Osteoblast (primary cell): ENCODE data around the gene SLC39A12. TPM values are rescaled to one million over a fixed set of nuclear protein-coding genes. Genes with fewer than 3 reads are reported as not detected.
A peak's percentile ranks its signal among the peaks of the same experiment; 100 is the strongest.

ENCODE experiments used
- DNase-seq: peaks from one replicate; pipeline ENCODE4 v3.0.0; 2011; ENCODE audit warnings: low spot score, mixed read lengths; ENCODE audit not compliant: insufficient read length; ENCODE audit errors: missing footprints
- H2AFZ ChIP-seq: 2 replicates; pipeline ENCODE4 v1.6.0; 2011; ENCODE audit warnings: mild to moderate bottlenecking, low read length
- H3K27ac ChIP-seq: 2 replicates; pipeline ENCODE4 v1.5.1; 2011; ENCODE audit warnings: mild to moderate bottlenecking, low read depth, low read length, moderate library complexity
- H3K27me3 ChIP-seq: 2 replicates; pipeline ENCODE4 v1.6.0; 2012; ENCODE audit warnings: mild to moderate bottlenecking, control low read depth, inconsistent platforms, low read length, moderate library complexity; ENCODE audit not compliant: insufficient read depth
- H3K36me3 ChIP-seq: 2 replicates; pipeline ENCODE4 v1.5.1; 2011; ENCODE audit warnings: mild to moderate bottlenecking, low read length, control low read depth, moderate library complexity; ENCODE audit not compliant: insufficient read depth
- H3K4me1 ChIP-seq: 2 replicates; pipeline ENCODE4 v1.5.1; 2011; ENCODE audit warnings: mild to moderate bottlenecking, low read length, control low read depth, moderate library complexity; ENCODE audit not compliant: insufficient read depth
- H3K4me2 ChIP-seq: 2 replicates; pipeline ENCODE4 v1.6.0; 2011; ENCODE audit warnings: mild to moderate bottlenecking, low read length; ENCODE audit not compliant: insufficient read depth
- H3K4me3 ChIP-seq: fragments of 200-600 bp; sonication (generic); 3 replicates; pipeline ENCODE4 v1.5.1; 2012; ENCODE audit warnings: mild to moderate bottlenecking, low read length, inconsistent platforms; ENCODE audit not compliant: insufficient read depth
- H3K79me2 ChIP-seq: 2 replicates; pipeline ENCODE4 v1.6.0; 2012; ENCODE audit warnings: mild to moderate bottlenecking, low read length, control low read depth, inconsistent platforms; ENCODE audit not compliant: insufficient read depth
- H3K9me3 ChIP-seq: 2 replicates; pipeline ENCODE4 v1.5.1; 2011; ENCODE audit warnings: low read depth, low read length, control low read depth
- H4K20me1 ChIP-seq: 2 replicates; pipeline ENCODE4 v1.6.0; 2012; ENCODE audit warnings: mild to moderate bottlenecking, low read length, control low read depth; ENCODE audit not compliant: insufficient read depth
- total RNA-seq: library from RNA; depleted of rRNA; stranded (reverse); fragments of >200 nt; gene quantifications from 2 replicates; pipeline ENCODE4 v1.2.3, GENCODE V29; 2012
- TF ChIP-seq, protein P1 (sequence below): IDR thresholded peaks from 2 replicates; pipeline ENCODE4 v1.5.1; 2011; ENCODE audit warnings: mild to moderate bottlenecking, low read depth, low read length, moderate library complexity; ENCODE audit errors: extremely low read depth

SLC39A12 gene
- total RNA-seq, 1 donor, result not detected

DNA sequence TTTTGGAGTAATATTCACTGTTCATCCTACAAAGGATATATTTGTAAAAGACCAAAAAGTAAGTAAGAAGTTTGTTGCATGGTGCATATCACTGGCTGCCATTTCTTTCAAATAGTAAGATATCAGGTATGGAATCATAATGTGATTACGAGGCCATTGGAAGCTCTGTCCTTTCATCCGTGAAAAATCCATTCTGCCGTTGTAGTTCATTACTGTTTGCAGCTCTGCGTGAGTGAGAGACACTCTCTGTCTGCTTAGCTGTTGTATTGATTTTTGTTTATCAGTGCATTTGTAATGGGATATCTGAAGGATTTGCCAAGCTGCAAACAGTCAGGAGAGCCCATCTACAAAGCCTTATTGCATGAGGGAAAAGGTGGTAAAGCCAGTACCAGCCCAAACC lies 44.1 kb upstream of the SLC39A12 start:
- no peaks in the 10 kb centered on the region for H3K36me3 ChIP-seq
- no peaks in the 10 kb centered on the region for H3K4me1 ChIP-seq
- H3K27ac ChIP-seq, result no peak overlapping the region
- no peaks in the 10 kb centered on the region for H3K9me3 ChIP-seq
- H4K20me1 ChIP-seq, result no peaks in the 10 kb centered on the region
- H3K79me2 ChIP-seq, result no peaks in the 10 kb centered on the region
- H2AFZ ChIP-seq, result no peak overlapping the region
- TF ChIP-seq, protein P1, sequence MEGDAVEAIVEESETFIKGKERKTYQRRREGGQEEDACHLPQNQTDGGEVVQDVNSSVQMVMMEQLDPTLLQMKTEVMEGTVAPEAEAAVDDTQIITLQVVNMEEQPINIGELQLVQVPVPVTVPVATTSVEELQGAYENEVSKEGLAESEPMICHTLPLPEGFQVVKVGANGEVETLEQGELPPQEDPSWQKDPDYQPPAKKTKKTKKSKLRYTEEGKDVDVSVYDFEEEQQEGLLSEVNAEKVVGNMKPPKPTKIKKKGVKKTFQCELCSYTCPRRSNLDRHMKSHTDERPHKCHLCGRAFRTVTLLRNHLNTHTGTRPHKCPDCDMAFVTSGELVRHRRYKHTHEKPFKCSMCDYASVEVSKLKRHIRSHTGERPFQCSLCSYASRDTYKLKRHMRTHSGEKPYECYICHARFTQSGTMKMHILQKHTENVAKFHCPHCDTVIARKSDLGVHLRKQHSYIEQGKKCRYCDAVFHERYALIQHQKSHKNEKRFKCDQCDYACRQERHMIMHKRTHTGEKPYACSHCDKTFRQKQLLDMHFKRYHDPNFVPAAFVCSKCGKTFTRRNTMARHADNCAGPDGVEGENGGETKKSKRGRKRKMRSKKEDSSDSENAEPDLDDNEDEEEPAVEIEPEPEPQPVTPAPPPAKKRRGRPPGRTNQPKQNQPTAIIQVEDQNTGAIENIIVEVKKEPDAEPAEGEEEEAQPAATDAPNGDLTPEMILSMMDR, result no peak
- peaks cover 7% of the 10 kb centered on the region for H3K27me3 ChIP-seq
- no peak overlapping the region for H3K4me3 ChIP-seq
- DNase-seq, result no peak
- H3K4me2 ChIP-seq, result no peak overlapping the region

DNA sequence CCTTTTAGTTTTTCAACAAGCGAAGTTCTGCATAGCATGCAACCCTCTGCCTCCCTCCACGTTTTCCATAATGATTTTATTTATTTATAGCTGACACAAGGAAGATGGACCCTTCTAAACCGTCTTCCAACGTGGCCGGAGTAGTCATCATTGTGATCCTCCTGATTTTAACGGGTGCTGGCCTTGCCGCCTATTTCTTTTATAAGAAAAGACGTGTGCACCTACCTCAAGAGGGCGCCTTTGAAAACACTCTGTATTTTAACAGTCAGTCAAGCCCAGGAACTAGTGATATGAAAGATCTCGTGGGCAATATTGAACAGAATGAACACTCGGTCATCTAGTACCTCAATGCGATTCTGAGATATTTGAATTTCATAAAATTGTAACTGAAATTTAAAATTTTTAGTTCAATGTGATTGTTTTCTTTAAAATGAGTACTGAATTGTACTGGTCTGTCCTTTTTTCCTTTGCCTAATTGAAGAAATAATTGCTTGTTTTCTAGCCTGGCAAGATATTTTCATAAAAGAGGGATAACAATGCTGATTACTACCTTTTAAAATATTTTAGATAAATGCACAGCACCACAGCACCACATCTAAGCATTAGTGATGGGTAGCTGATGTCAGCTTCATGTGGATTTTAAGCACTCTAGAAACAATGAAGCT lies 41.5 kb upstream of the SLC39A12 start:
- DNase-seq, result peak; percentile 59
- Histone ChIP-seq H3K4me1 (no peaks in the 10 kb centered on the region), H3K27ac (no peak overlapping the region), H4K20me1 (no peaks in the 10 kb centered on the region), H3K79me2 (no peaks in the 10 kb centered on the region), H2AFZ (no peak overlapping the region), H3K27me3 (peaks cover 7% of the 10 kb centered on the region), H3K4me2 (peak overlapping the region; percentile 31), H3K36me3 (no peaks in the 10 kb centered on the region), H3K9me3 (no peaks in the 10 kb centered on the region), H3K4me3 (no peak overlapping the region)
- TF ChIP-seq, protein P1, result peak; percentile 82

DNA sequence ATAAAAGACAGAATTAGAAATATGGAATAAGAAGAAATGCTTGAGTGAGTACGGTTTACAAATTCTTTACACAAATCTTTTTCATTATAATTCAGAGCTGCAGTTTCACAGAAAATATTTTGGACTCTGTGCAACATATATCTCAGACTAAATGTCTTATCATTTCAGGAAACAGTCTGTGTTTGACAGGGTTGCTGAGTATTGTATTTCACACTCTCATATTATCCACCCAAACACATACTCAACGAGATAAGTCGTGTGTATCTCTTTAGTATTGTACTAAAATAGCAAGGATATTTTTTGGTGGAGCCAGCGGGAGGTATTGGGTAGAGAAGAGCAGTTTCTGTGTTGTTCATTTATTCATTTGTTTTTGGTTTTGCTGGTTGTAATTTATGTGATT lies 39.0 kb upstream of the SLC39A12 start:
- no peak overlapping the region for H2AFZ ChIP-seq
- no peaks in the 10 kb centered on the region for H3K9me3 ChIP-seq
- TF ChIP-seq, protein P1, result no peak
- H3K4me3 ChIP-seq, result no peak overlapping the region
- no peak overlapping the region for H3K4me2 ChIP-seq
- no peaks in the 10 kb centered on the region for H3K36me3 ChIP-seq
- no peaks in the 10 kb centered on the region for H4K20me1 ChIP-seq
- no peaks in the 10 kb centered on the region for H3K27me3 ChIP-seq
- H3K79me2 ChIP-seq, result no peaks in the 10 kb centered on the region
- H3K27ac ChIP-seq, result no peak overlapping the region
- no peak for DNase-seq
- H3K4me1 ChIP-seq, result no peaks in the 10 kb centered on the region

DNA sequence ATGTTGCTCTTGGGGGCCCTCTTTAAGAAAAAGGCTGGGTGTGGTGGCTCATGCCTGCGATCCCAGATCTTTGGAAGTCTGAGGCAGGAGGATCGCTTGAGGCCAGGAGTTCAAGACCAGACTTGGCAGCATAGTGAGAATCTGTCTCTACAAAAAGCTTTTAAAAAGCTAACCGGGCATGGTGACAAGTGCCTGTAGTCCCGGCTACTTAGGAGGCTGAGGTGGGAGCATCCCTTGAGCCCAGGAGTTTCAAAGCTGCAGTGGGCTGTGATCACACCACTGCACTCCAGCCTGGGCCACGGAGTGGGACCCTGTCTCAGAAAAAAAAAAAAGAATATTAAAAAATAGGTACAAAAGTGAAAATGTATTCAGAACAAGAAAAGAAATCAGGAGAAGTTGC lies 38.1 kb upstream of the SLC39A12 start:
- no peak overlapping the region for H3K27ac ChIP-seq
- TF ChIP-seq, protein P1, result no peak
- H3K27me3 ChIP-seq, result no peaks in the 10 kb centered on the region
- H3K36me3 ChIP-seq, result no peaks in the 10 kb centered on the region
- H3K4me3 ChIP-seq, result no peak overlapping the region
- H4K20me1 ChIP-seq, result no peaks in the 10 kb centered on the region
- H3K9me3 ChIP-seq, result no peaks in the 10 kb centered on the region
- H3K4me2 ChIP-seq, result no peak overlapping the region
- no peaks in the 10 kb centered on the region for H3K79me2 ChIP-seq
- DNase-seq, result no peak
- no peaks in the 10 kb centered on the region for H3K4me1 ChIP-seq
- peak overlapping the region; percentile 6 for H2AFZ ChIP-seq
